OCI-LY1 (cell line): ENCODE results near the gene ZFYVE28.

Experiments used
- H2AFZ ChIP-seq: fragments of 200-600 bp; sonication (generic), shearing (Covaris generic); 2 replicates; pipeline ENCODE4 v1.6.0; 2014; ENCODE audit warnings: antibody characterized with exemption, mild to moderate bottlenecking, low read length
- H3F3A ChIP-seq: fragments of 200-600 bp; sonication (generic), shearing (Covaris generic); 2 replicates; pipeline ENCODE4 v1.6.0; 2014; ENCODE audit warnings: mild to moderate bottlenecking, antibody characterized with exemption, low read length, moderate library complexity; ENCODE audit not compliant: insufficient read depth
- H3K27ac ChIP-seq: fragments of 200-600 bp; sonication (generic); 2 replicates; pipeline ENCODE4 v1.5.1; 2014; ENCODE audit warnings: low read length, mixed run types, mild to moderate bottlenecking, low read depth; ENCODE audit not compliant: poor library complexity, severe bottlenecking
- H3K27me3 ChIP-seq: fragments of 200-600 bp; sonication (generic); 2 replicates; pipeline ENCODE4 v1.6.0; 2014; ENCODE audit warnings: antibody characterized with exemption, mild to moderate bottlenecking, low read length, moderate library complexity; ENCODE audit not compliant: insufficient read depth
- H3K36me3 ChIP-seq: fragments of 200-600 bp; sonication (generic); 2 replicates; pipeline ENCODE4 v1.6.1; 2014; ENCODE audit warnings: mild to moderate bottlenecking, antibody characterized with exemption, low read length, moderate library complexity, mixed read lengths; ENCODE audit not compliant: insufficient read depth
- H3K4me1 ChIP-seq: fragments of 200-600 bp; sonication (generic); 2 replicates; pipeline ENCODE4 v1.5.1; 2014; ENCODE audit warnings: mild to moderate bottlenecking, low read length, moderate library complexity; ENCODE audit not compliant: insufficient read depth, severe bottlenecking
- H3K4me2 ChIP-seq: fragments of 200-600 bp; sonication (generic), shearing (Covaris generic); 2 replicates; pipeline ENCODE4 v1.6.1; 2014; ENCODE audit warnings: low read length
- H3K4me3 ChIP-seq: fragments of 200-600 bp; sonication (generic); 2 replicates; pipeline ENCODE4 v1.5.1; 2014; ENCODE audit warnings: low read length, low read depth, mild to moderate bottlenecking, mixed read lengths; ENCODE audit not compliant: poor library complexity, severe bottlenecking
- H3K79me2 ChIP-seq: fragments of 200-600 bp; shearing (Covaris generic); 2 replicates; pipeline ENCODE4 v1.6.1; 2016; ENCODE audit warnings: mixed run types, low read length, mixed read lengths; ENCODE audit not compliant: insufficient read depth
- H3K9ac ChIP-seq: fragments of 200-600 bp; sonication (generic), shearing (Covaris generic); 2 replicates; pipeline ENCODE4 v1.6.1; 2014; ENCODE audit warnings: mild to moderate bottlenecking, low read length, mixed read lengths
- H3K9me2 ChIP-seq: fragments of 200-600 bp; sonication (generic), shearing (Covaris generic); 2 replicates; pipeline ENCODE4 v1.6.1; 2014; ENCODE audit warnings: low read depth, mild to moderate bottlenecking, low read length, mixed read lengths
- H3K9me3 ChIP-seq: fragments of 200-600 bp; shearing (Covaris generic); 2 replicates; pipeline ENCODE4 v1.6.1; 2014; ENCODE audit warnings: low read length, mixed read lengths
- H4K20me1 ChIP-seq: fragments of 200-600 bp; sonication (generic), shearing (Covaris generic); 2 replicates; pipeline ENCODE4 v1.6.0; 2016; ENCODE audit warnings: mild to moderate bottlenecking, low read length; ENCODE audit not compliant: insufficient read depth
- CTCF ChIP-seq: fragments of 200-600 bp; sonication (generic), shearing (Covaris generic); IDR thresholded peaks from 2 replicates; pipeline ENCODE4 v1.5.1; 2017; ENCODE audit warnings: mild to moderate bottlenecking, antibody characterized with exemption, low read length, moderate library complexity, mixed read lengths
- EZH2 ChIP-seq: fragments of 200-600 bp; sonication (generic), shearing (Covaris generic); IDR thresholded peaks from 2 replicates; pipeline ENCODE4 v1.8.0; 2017; ENCODE audit warnings: borderline replicate concordance, mixed run types, mild to moderate bottlenecking, antibody characterized with exemption, low read length, moderate library complexity, mixed read lengths

Gene ZFYVE28

DNA sequence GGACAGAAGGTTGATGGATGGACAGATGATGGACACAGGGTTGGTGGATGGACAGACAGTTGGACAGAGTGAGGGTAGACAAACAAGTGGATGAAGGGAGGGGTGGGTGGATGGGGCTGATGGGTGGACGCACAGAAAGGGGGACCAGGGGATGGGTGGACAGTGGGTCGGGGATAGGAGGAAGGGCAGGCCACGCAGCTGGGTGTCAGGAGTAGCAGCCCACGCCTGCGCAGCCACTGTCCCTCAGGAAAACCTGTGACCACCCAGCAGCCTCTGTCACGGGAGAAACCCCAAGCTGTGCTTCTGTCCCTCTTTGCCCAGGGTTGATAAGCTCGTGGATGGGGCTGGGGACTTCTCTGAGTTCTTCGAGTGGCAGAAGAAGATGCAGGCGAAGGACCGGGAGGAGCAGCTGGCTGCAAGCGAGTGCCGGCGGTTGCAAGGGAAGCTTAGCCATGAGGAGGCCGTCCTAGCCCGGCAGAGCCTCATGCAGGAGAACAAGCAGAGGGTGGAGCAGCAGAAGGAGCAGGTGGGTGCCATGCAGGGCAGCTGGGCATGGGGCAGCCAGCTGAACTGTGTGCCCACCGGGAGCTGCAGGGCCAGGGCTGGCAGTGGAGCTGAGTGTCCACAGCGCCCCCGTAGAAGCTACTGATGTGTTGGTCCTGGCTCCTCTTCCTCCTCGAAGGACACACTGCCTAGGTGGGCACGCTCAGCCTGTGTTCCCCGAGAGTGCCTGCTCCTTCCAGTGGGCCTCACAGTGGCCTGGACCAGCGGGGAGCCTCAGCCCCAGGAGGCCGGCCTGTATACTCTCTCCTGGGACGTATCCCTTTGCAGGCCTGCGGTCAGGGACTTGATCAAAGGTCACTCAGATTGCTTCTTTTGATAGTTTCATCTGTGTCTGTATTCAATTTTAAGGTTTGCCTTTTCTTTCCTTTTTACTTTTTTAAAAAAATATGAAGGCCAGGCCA lies 33.7 kb upstream of the ZFYVE28 start:
- TF ChIP-seq CTCF (no peak), EZH2 (no peak)
- Histone ChIP-seq H3F3A (no peaks in the 10 kb centered on the region), H3K9ac (no peak overlapping the region), H3K4me1 (no peaks in the 10 kb centered on the region), H3K27ac (no peak overlapping the region), H3K4me3 (no peak overlapping the region), H3K9me3 (no peaks in the 10 kb centered on the region), H3K79me2 (no peaks in the 10 kb centered on the region), H3K36me3 (no peaks in the 10 kb centered on the region), H3K9me2 (no peaks in the 10 kb centered on the region), H3K4me2 (no peak overlapping the region), H4K20me1 (no peaks in the 10 kb centered on the region), H3K27me3 (no peaks in the 10 kb centered on the region), H2AFZ (no peak overlapping the region)

GRCh38 chr4:2451036-2451520 lies 32.6 kb upstream of the ZFYVE28 start:
- no peaks in the 10 kb centered on the region for H3K9me2 ChIP-seq
- H3K27me3 ChIP-seq: no peaks in the 10 kb centered on the region
- H3K79me2 ChIP-seq: no peaks in the 10 kb centered on the region
- H3K9me3 ChIP-seq: no peaks in the 10 kb centered on the region
- no peak overlapping the region for H3K4me3 ChIP-seq
- no peak overlapping the region for H3K4me2 ChIP-seq
- H4K20me1 ChIP-seq: no peaks in the 10 kb centered on the region
- H3F3A ChIP-seq: no peaks in the 10 kb centered on the region
- no peak overlapping the region for H3K9ac ChIP-seq
- no peaks in the 10 kb centered on the region for H3K4me1 ChIP-seq
- H3K36me3 ChIP-seq: no peaks in the 10 kb centered on the region
- TF ChIP-seq EZH2 (no peak), CTCF (no peak)
- H2AFZ ChIP-seq: no peak overlapping the region
- H3K27ac ChIP-seq: no peak overlapping the region

DNA sequence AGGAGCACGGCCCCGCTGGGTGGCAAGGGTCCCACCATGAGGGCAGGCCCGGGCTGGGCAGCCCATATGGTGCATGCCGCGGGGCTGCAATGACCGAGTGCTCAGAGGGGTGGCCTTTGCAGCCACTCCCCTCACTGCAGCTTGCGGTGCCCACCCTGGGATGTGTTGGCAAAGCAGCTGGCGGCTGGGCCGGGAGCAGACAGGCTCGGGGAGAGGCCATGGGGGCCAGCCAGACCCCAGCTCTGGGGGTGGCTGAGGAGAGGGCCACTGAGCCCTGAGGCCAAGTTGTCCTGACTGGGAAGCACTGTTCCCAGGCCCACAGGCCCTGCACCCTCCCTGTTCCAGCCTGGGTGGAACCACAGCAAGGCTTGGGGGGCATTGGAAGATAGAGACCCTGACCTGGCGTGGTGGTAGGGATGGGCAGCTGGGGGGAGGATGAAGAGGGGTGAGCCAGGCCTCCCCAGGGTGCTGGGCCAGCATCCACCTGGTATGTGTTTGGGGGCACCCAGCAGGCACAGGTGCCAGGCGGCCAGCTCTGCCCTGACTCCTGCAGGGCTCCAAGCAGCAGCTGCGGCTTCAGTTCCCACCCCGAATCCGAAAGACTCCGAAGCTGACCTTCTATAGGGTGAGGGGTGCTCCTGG lies 32.1 kb upstream of the ZFYVE28 start:
- H3K27me3 ChIP-seq: no peaks in the 10 kb centered on the region

More for the DNA sequence above, 32.1 kb upstream of the ZFYVE28 start:
- H3K79me2 ChIP-seq: no peaks in the 10 kb centered on the region
- no peak overlapping the region for H2AFZ ChIP-seq
- no peak overlapping the region for H3K9ac ChIP-seq
- TF ChIP-seq EZH2: no peak
- no peak for TF ChIP-seq CTCF
- no peaks in the 10 kb centered on the region for H3K4me1 ChIP-seq
- no peak overlapping the region for H3K4me2 ChIP-seq
- no peaks in the 10 kb centered on the region for H3K9me3 ChIP-seq
- no peaks in the 10 kb centered on the region for H3K9me2 ChIP-seq
- H3K27ac ChIP-seq: no peak overlapping the region
- no peaks in the 10 kb centered on the region for H4K20me1 ChIP-seq
- H3K36me3 ChIP-seq: no peaks in the 10 kb centered on the region
- H3F3A ChIP-seq: no peaks in the 10 kb centered on the region
- H3K4me3 ChIP-seq: no peak overlapping the region
